ENCODE data around the gene RABEP2.

GRCh38 chr16:28867241-28867640 lies 57.8 kb downstream of the RABEP2 start:
- TF ChIP-seq EP300 (IDR thresholded peaks at IDR 0.05), result no peak
- no peak for TF ChIP-seq CTCF (IDR thresholded peaks at IDR 0.05)

Measured in ovary (tissue), 3 donors.